HG03354 (cell line): ENCODE results near the gene THAP2.
"Not testable (repeated sequence)": the region's sequence is repeated elsewhere in the genome, so short reads cannot be mapped to it uniquely, and the experiment has no call there.

Experiments
- ATAC-seq: cut with Tn5 transposase; IDR thresholded peaks from one replicate; pipeline ENCODE4 v1.9.1; 2021; ENCODE audit warnings: mild to moderate bottlenecking; ENCODE audit not compliant: unreplicated experiment, poor library complexity, severe bottlenecking

The THAP2 gene

GRCh38 chr12:71656740-71657139 is 7.4 kb upstream of the THAP2 start:
- ATAC-seq, result no peak

- ATAC-seq, result no peak
Measured at GRCh38 chr12:71661977-71662530, 2.0 kb upstream of the THAP2 start.

GRCh38 chr12:71662849-71663560 is 1.1 kb upstream of the THAP2 start:
- ATAC-seq, result peak; percentile 32

GRCh38 chr12:71664411-71665089 is 449 bp downstream of the THAP2 start:
- no peak for ATAC-seq

- ATAC-seq, result no peak
Measured at GRCh38 chr12:71665090-71665463, 976 bp downstream of the THAP2 start.

- no peak for ATAC-seq
Measured at GRCh38 chr12:71666259-71666658, 2.2 kb downstream of the THAP2 start.

- ATAC-seq, result no peak
Measured at GRCh38 chr12:71671311-71671710, 7.2 kb downstream of the THAP2 start.

GRCh38 chr12:71671816-71672215 is 7.7 kb downstream of the THAP2 start:
- no peak for ATAC-seq

- ATAC-seq, result no peak
Measured at GRCh38 chr12:71682466-71682865, 18.4 kb downstream of the THAP2 start.

- ATAC-seq, result no peak
Measured at GRCh38 chr12:71683633-71684032, 19.5 kb downstream of the THAP2 start.

GRCh38 chr12:71684081-71684480 is 20.0 kb downstream of the THAP2 start:
- ATAC-seq, result no peak

GRCh38 chr12:71685312-71685906 is 21.3 kb downstream of the THAP2 start:
- no peak for ATAC-seq

GRCh38 chr12:71685914-71686657 is 22.0 kb downstream of the THAP2 start, which contains the start of gene TMEM19:
Gene TMEM19 (plus strand): TSS chr12:71686082. CDS start chr12:71686681, 599 bp downstream.
- peak; percentile 87 for ATAC-seq

GRCh38 chr12:71686658-71687025 is 22.5 kb downstream of the THAP2 start:
- no peak for ATAC-seq

- not testable (repeated sequence) for ATAC-seq
Measured at GRCh38 chr12:71687172-71687571, 23.1 kb downstream of the THAP2 start.

GRCh38 chr12:71688961-71689570 is 25.0 kb downstream of the THAP2 start:
- no peak for ATAC-seq

- ATAC-seq, result no peak
Measured at GRCh38 chr12:71691504-71692129, 27.5 kb downstream of the THAP2 start.

- no peak for ATAC-seq
Measured at GRCh38 chr12:71693126-71693525, 29.0 kb downstream of the THAP2 start.

- ATAC-seq, result peak; percentile 13
Measured at GRCh38 chr12:71693651-71694050, 29.6 kb downstream of the THAP2 start.
